Measurements from ENCODE around the gene KRT3. TPM values are rescaled to one million over a fixed set of nuclear protein-coding genes. Genes with fewer than 3 reads are reported as not detected.

Gene KRT3
- total and polyA plus RNA-seq, 12 donors, result not detected

GRCh38 chr12:52828591-52829021 is 32.7 kb upstream of the KRT3 start:
- Histone ChIP-seq H3K9me3 (replicated peaks in 1 of 3) (no peaks in the 10 kb centered on the region), H3K4me1 (replicated peaks in 1 of 2) (no peaks in the 10 kb centered on the region), H3K27ac (no peak overlapping the region), H3K4me3 (no peak overlapping the region), H3K36me3 (replicated peaks in 1 of 2) (no peaks in the 10 kb centered on the region), H3K27me3 (peaks cover 6% of the 10 kb centered on the region)
- intact Hi-C loops (cut with DNase I), result no loop called here
- no peak for DNase-seq
- WGBS, 4 donors, result 18 to 42% (median 30%) methylated on average over 2 of the region's 2 CpGs
- TF ChIP-seq CTCF (IDR thresholded peaks at IDR 0.05) (no peak), POLR2A (IDR thresholded peaks at IDR 0.05) (no peak)

GRCh38 chr12:52828156-52828555 is 32.2 kb upstream of the KRT3 start:
- intact Hi-C loops (cut with DNase I), result no loop called here
- TF ChIP-seq CTCF (IDR thresholded peaks at IDR 0.05), result no peak
- Histone ChIP-seq H3K4me3 (no peak overlapping the region), H3K27ac (no peak overlapping the region), H3K27me3 (peaks cover 6% of the 10 kb centered on the region), H3K4me1 (replicated peaks in 1 of 2) (no peaks in the 10 kb centered on the region), H3K36me3 (replicated peaks in 1 of 2) (no peaks in the 10 kb centered on the region), H3K9me3 (replicated peaks in 1 of 3) (no peaks in the 10 kb centered on the region)
- no peak for DNase-seq

GRCh38 chr12:52827499-52828090 is 31.7 kb upstream of the KRT3 start:
- 75 to 84% (median 78%) methylated on average over 6 of the region's 6 CpGs for WGBS, 4 donors
- Histone ChIP-seq H3K27ac (no peak overlapping the region), H3K27me3 (peaks cover 6% of the 10 kb centered on the region), H3K4me1 (replicated peaks in 1 of 2) (no peaks in the 10 kb centered on the region), H3K4me3 (no peak overlapping the region), H3K36me3 (replicated peaks in 1 of 2) (no peaks in the 10 kb centered on the region), H3K9me3 (replicated peaks in 1 of 3) (no peaks in the 10 kb centered on the region)
- DNase-seq, result no peak
- no peak for TF ChIP-seq POLR2A (IDR thresholded peaks at IDR 0.05)
- TF ChIP-seq CTCF (IDR thresholded peaks at IDR 0.05), result no peak
- intact Hi-C loops (cut with DNase I), result no loop called here

DNA sequence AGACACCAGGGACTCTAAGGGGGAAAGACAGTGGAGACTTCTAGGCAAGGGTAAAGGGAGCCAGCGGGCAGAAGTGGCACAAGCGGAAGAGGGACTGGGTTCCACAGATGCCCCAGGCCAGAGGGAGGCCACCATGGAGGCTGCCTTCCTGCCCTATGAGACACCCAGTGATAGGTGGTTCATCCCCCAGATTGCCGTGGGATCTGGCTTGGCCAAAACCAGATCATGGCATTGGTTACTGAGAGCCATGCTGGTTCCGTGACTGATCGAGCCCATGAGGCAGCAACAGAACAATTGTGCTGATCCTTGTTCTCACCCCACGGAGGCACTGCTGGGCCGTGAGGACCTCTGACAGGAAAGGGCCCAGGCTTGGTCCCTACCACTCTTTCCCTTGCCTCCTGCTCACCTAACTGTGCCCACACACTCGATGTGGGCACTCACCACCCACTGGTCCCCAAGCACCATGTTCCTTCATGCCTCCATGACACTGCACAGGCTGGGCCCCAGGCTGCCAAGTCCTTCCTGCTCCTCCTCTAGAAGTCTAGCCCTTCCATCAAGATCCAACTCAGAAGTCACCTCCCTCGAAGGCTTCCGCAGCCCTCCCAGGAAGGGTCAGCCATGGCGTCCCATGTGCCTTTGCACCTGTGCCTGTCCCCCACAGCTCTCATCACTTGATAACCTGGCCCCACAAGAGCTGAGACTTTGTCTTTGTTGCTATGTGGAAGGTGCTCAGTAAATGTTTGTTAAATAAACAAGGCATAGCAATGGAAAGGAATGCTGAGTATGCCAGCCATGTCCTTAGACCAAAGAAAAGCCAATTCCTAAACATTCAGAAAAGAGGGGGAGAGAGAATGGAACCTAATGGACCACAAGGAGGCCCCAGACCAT is 30.9 kb upstream of the KRT3 start:
- Histone ChIP-seq H3K9me3 (replicated peaks in 1 of 3) (no peaks in the 10 kb centered on the region), H3K4me3 (no peak overlapping the region), H3K4me1 (replicated peaks in 1 of 2) (no peaks in the 10 kb centered on the region), H3K27me3 (peaks cover 6% of the 10 kb centered on the region), H3K36me3 (replicated peaks in 1 of 2) (no peaks in the 10 kb centered on the region), H3K27ac (no peak overlapping the region)
- no peak for DNase-seq
- 87 to 91% (median 88%) methylated on average over 8 to 11 of the region's 11 CpGs for WGBS, 4 donors
- TF ChIP-seq CTCF (IDR thresholded peaks at IDR 0.05) (no peak), POLR2A (IDR thresholded peaks at IDR 0.05) (no peak)
- intact Hi-C loops (cut with DNase I), result no loop called here
